Subcutaneous abdominal adipose tissue (tissue), 5 donors: ENCODE results near the gene AP1S3.

Experiments used
- H3K27ac ChIP-seq: one replicate; pipeline ENCODE4 v1.7.0; 2013; ENCODE audit warnings: low read depth, mild to moderate bottlenecking, inconsistent platforms, low read length, moderate library complexity
- H3K27me3 ChIP-seq, 5 donors: one replicate each; pipeline ENCODE4 v1.7.0; 2013; ENCODE audit warnings: low read length in 5 of 5, inconsistent platforms in 1 of 5; ENCODE audit not compliant: control insufficient read depth in 5 of 5, insufficient read depth in 4 of 5
- H3K36me3 ChIP-seq, 5 donors: one replicate each; pipeline ENCODE4 v1.7.0; 2013; ENCODE audit warnings: low read length in 5 of 5; ENCODE audit not compliant: control insufficient read depth in 5 of 5, insufficient read depth in 5 of 5
- H3K4me1 ChIP-seq, 5 donors: one replicate each; pipeline ENCODE4 v1.7.0; 2013; ENCODE audit warnings: low read length in 5 of 5, mild to moderate bottlenecking in 3 of 5, moderate library complexity in 1 of 5; ENCODE audit not compliant: control insufficient read depth in 5 of 5, insufficient read depth in 5 of 5
- H3K4me3 ChIP-seq, 5 donors: one replicate each; pipeline ENCODE4 v1.7.0; 2013; ENCODE audit warnings: low read length in 5 of 5, low read depth in 1 of 5
- H3K9ac ChIP-seq, 5 donors: one replicate each; pipeline ENCODE4 v1.7.0; 2013; ENCODE audit warnings: low read length in 5 of 5, mild to moderate bottlenecking in 4 of 5, moderate library complexity in 3 of 5
- H3K9me3 ChIP-seq, 5 donors: one replicate each; pipeline ENCODE4 v1.7.0; 2013; ENCODE audit warnings: low read length in 5 of 5; ENCODE audit not compliant: control insufficient read depth in 5 of 5
- donor health status: healthy.
- donor health status: healthy.
- donor health status: healthy.
- donor health status: healthy.
- donor health status: healthy.

AP1S3 gene

GRCh38 chr2:223720367-223720766 lies 117.0 kb downstream of the AP1S3 start:
- H3K36me3 ChIP-seq, result no peaks in the 10 kb centered on the region
- H3K27ac ChIP-seq, result no peak overlapping the region
- peaks cover 0 to 7% (median under 1%) of the 10 kb centered on the region in 5 donors for H3K4me1 ChIP-seq
- H3K4me3 ChIP-seq, result no peak overlapping the region
- H3K9ac ChIP-seq, result no peak overlapping the region
- H3K27me3 ChIP-seq, result no peaks in the 10 kb centered on the region
- peaks cover 0 to 9% (median 0%) of the 10 kb centered on the region in 5 donors for H3K9me3 ChIP-seq

- H3K9me3 ChIP-seq, result peaks cover 0 to 9% (median 0%) of the 10 kb centered on the region in 5 donors
- H3K27me3 ChIP-seq, result no peaks in the 10 kb centered on the region
- H3K4me1 ChIP-seq, result no peaks in the 10 kb centered on the region
- H3K4me3 ChIP-seq, result no peak overlapping the region
- no peak overlapping the region for H3K9ac ChIP-seq
- no peaks in the 10 kb centered on the region for H3K36me3 ChIP-seq
- no peak overlapping the region for H3K27ac ChIP-seq
These were observed 124.7 kb downstream of the AP1S3 start for GRCh38 chr2:223712642-223713041.

- no peak overlapping the region for H3K27ac ChIP-seq
- no peaks in the 10 kb centered on the region for H3K27me3 ChIP-seq
- H3K9me3 ChIP-seq, result peaks cover 0 to 7% (median 0%) of the 10 kb centered on the region in 5 donors
- no peak overlapping the region for H3K9ac ChIP-seq
- no peaks in the 10 kb centered on the region for H3K36me3 ChIP-seq
- no peaks in the 10 kb centered on the region for H3K4me1 ChIP-seq
- H3K4me3 ChIP-seq, result no peak overlapping the region
These were observed 125.6 kb downstream of the AP1S3 start for GRCh38 chr2:223711596-223712326.
